Suprapubic skin (tissue), 3 donors: ENCODE results near the gene CADM1.

ENCODE experiments used
- EP300 ChIP-seq: sonication (generic); formaldehyde crosslinking; IDR thresholded peaks from one replicate; pipeline ENCODE4 v1.6.1; 2017; ENCODE audit warnings: antibody characterized with exemption
- TF ChIP-seq, protein P1 (sequence below), 2 donors: fragments of 200-600 bp in 1 of 2; fragments of 450-650 bp in 1 of 2; sonication (generic) in 1 of 2; IDR thresholded peaks; one replicate each; pipeline ENCODE4 v1.5.1; 2016 to 2019; ENCODE audit warnings: antibody characterized with exemption in 2 of 2, mild to moderate bottlenecking in 1 of 2, moderate library complexity in 1 of 2

DNA sequence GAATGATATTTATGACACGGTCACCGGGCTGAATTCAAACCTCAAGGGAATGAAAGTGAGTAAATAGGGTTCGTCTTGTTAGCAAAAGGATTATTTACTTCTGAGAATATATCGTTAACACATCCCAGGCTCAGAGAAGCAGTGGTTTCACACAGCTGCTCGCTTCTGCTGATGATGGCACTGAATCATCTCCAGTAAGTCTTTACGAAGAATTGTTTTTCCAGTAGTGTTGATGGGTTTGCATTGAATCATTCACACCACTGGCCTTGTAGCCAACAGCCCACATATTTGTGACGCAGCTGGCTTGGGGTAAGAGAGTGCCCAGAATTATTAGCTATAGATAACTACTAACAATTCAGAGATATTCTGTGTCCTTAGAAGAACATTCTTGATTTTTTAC lies 236.3 kb downstream of the CADM1 start:
- TF ChIP-seq, protein P1, sequence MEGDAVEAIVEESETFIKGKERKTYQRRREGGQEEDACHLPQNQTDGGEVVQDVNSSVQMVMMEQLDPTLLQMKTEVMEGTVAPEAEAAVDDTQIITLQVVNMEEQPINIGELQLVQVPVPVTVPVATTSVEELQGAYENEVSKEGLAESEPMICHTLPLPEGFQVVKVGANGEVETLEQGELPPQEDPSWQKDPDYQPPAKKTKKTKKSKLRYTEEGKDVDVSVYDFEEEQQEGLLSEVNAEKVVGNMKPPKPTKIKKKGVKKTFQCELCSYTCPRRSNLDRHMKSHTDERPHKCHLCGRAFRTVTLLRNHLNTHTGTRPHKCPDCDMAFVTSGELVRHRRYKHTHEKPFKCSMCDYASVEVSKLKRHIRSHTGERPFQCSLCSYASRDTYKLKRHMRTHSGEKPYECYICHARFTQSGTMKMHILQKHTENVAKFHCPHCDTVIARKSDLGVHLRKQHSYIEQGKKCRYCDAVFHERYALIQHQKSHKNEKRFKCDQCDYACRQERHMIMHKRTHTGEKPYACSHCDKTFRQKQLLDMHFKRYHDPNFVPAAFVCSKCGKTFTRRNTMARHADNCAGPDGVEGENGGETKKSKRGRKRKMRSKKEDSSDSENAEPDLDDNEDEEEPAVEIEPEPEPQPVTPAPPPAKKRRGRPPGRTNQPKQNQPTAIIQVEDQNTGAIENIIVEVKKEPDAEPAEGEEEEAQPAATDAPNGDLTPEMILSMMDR (IDR thresholded peaks at IDR 0.05), result no peak
- TF ChIP-seq EP300, result no peak
